ENCODE data around the gene SEMA6D.

GRCh38 chr15:47674586-47675232 lies 42.6 kb upstream of the SEMA6D start:
- TF ChIP-seq, protein P1, sequence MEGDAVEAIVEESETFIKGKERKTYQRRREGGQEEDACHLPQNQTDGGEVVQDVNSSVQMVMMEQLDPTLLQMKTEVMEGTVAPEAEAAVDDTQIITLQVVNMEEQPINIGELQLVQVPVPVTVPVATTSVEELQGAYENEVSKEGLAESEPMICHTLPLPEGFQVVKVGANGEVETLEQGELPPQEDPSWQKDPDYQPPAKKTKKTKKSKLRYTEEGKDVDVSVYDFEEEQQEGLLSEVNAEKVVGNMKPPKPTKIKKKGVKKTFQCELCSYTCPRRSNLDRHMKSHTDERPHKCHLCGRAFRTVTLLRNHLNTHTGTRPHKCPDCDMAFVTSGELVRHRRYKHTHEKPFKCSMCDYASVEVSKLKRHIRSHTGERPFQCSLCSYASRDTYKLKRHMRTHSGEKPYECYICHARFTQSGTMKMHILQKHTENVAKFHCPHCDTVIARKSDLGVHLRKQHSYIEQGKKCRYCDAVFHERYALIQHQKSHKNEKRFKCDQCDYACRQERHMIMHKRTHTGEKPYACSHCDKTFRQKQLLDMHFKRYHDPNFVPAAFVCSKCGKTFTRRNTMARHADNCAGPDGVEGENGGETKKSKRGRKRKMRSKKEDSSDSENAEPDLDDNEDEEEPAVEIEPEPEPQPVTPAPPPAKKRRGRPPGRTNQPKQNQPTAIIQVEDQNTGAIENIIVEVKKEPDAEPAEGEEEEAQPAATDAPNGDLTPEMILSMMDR (IDR thresholded peaks at IDR 0.05; ENCODE audit: insufficient read depth, low read length): no peak
- no peak for TF ChIP-seq GABPA (IDR thresholded peaks at IDR 0.05; ENCODE audit: low read depth)
- TF ChIP-seq POLR2AphosphoS5 (IDR thresholded peaks at IDR 0.05; ENCODE audit: low read depth): no peak
- TF ChIP-seq, protein P2, sequence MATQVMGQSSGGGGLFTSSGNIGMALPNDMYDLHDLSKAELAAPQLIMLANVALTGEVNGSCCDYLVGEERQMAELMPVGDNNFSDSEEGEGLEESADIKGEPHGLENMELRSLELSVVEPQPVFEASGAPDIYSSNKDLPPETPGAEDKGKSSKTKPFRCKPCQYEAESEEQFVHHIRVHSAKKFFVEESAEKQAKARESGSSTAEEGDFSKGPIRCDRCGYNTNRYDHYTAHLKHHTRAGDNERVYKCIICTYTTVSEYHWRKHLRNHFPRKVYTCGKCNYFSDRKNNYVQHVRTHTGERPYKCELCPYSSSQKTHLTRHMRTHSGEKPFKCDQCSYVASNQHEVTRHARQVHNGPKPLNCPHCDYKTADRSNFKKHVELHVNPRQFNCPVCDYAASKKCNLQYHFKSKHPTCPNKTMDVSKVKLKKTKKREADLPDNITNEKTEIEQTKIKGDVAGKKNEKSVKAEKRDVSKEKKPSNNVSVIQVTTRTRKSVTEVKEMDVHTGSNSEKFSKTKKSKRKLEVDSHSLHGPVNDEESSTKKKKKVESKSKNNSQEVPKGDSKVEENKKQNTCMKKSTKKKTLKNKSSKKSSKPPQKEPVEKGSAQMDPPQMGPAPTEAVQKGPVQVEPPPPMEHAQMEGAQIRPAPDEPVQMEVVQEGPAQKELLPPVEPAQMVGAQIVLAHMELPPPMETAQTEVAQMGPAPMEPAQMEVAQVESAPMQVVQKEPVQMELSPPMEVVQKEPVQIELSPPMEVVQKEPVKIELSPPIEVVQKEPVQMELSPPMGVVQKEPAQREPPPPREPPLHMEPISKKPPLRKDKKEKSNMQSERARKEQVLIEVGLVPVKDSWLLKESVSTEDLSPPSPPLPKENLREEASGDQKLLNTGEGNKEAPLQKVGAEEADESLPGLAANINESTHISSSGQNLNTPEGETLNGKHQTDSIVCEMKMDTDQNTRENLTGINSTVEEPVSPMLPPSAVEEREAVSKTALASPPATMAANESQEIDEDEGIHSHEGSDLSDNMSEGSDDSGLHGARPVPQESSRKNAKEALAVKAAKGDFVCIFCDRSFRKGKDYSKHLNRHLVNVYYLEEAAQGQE (IDR thresholded peaks at IDR 0.05; ENCODE audit: insufficient replicate concordance, low read depth): no peak

Measured in HL-60 (cell line).